Stimulated activated CD4-positive, alpha-beta T cell treated with anti-CD3 and anti-CD28 coated beads, Interleukin-12 subunit alpha, Interleukin-12 subunit beta, amount 100 ng/mL, for 4 hours (primary cell): ENCODE results near the gene CFDP1.

Source experiments
- DNase-seq: peaks from one replicate; pipeline ENCODE4 v3.0.0-alpha.2; 2020

CFDP1 gene

GRCh38 chr16:75432828-75433731 is at the start of gene CFDP1:
CFDP1 (minus strand) TSS chr16:75433503; CDS start chr16:75433352, 151 bp downstream.
- DNase-seq: peak; percentile 93

- no peak for DNase-seq
Observed at GRCh38 chr16:75482434-75483205, 49.3 kb upstream of the CFDP1 start.

GRCh38 chr16:75481475-75481874 is 48.2 kb upstream of the CFDP1 start:
- no peak for DNase-seq

GRCh38 chr16:75479421-75479990 is 46.2 kb upstream of the CFDP1 start:
- no peak for DNase-seq

- no peak for DNase-seq
Observed at GRCh38 chr16:75478480-75479345, 45.4 kb upstream of the CFDP1 start.

- no peak for DNase-seq
Observed at GRCh38 chr16:75477680-75478473, 44.6 kb upstream of the CFDP1 start.

- no peak for DNase-seq
Observed at GRCh38 chr16:75476817-75477216, 43.5 kb upstream of the CFDP1 start.

- DNase-seq: no peak
Observed at GRCh38 chr16:75475420-75475847, 42.1 kb upstream of the CFDP1 start.

- no peak for DNase-seq
Observed at GRCh38 chr16:75472908-75473877, 39.9 kb upstream of the CFDP1 start.

- no peak for DNase-seq
Observed at GRCh38 chr16:75471723-75472633, 38.7 kb upstream of the CFDP1 start.

GRCh38 chr16:75466760-75467159 is 33.5 kb upstream of the CFDP1 start:
- no peak for DNase-seq

- peak; percentile 99 for DNase-seq
Observed at GRCh38 chr16:75464122-75464918, 31.0 kb upstream of the CFDP1 start, which contains the start of gene TMEM170A. TMEM170A (minus strand) TSS chr16:75464689; CDS start chr16:75464600, 89 bp downstream.

GRCh38 chr16:75463389-75464121 is 30.3 kb upstream of the CFDP1 start:
- DNase-seq: peak; percentile 32

GRCh38 chr16:75462806-75463205 is 29.5 kb upstream of the CFDP1 start:
- DNase-seq: no peak

GRCh38 chr16:75461575-75461974 is 28.3 kb upstream of the CFDP1 start:
- DNase-seq: no peak

GRCh38 chr16:75460446-75460845 is 27.1 kb upstream of the CFDP1 start:
- DNase-seq: no peak

GRCh38 chr16:75459691-75460090 is 26.4 kb upstream of the CFDP1 start:
- no peak for DNase-seq

GRCh38 chr16:75458439-75458838 is 25.1 kb upstream of the CFDP1 start:
- no peak for DNase-seq
